GM23248 (cell line): Measurements from ENCODE around the gene GNAS. TPM values are rescaled to one million over a fixed set of nuclear protein-coding genes. Genes with fewer than 3 reads are reported as not detected.

ENCODE experiments used
- DNase-seq: peaks from one replicate; pipeline ENCODE4 v3.0.0-alpha.2; 2015
- H2AFZ ChIP-seq: fragments of 200-600 bp; sonication (generic); 2 replicates; pipeline ENCODE4 v1.6.1; 2016; ENCODE audit warnings: antibody characterized with exemption
- H3F3A ChIP-seq: fragments of 200-600 bp; sonication (generic); 2 replicates; pipeline ENCODE4 v1.6.1; 2016; ENCODE audit warnings: mild to moderate bottlenecking, antibody characterized with exemption, mixed run types; ENCODE audit not compliant: insufficient read depth
- H3K27ac ChIP-seq: fragments of 200-600 bp; sonication (generic); 2 replicates; pipeline ENCODE4 v1.5.1; 2016; ENCODE audit warnings: mild to moderate bottlenecking
- H3K27me3 ChIP-seq: fragments of 200-600 bp; sonication (generic); replicated peaks from 2 replicates; pipeline ENCODE4 v1.6.1; 2016; ENCODE audit warnings: mild to moderate bottlenecking; ENCODE audit not compliant: insufficient read depth
- H3K36me3 ChIP-seq: fragments of 200-600 bp; sonication (generic); 2 replicates; pipeline ENCODE4 v1.6.1; 2016; ENCODE audit warnings: low read depth, mild to moderate bottlenecking
- H3K4me1 ChIP-seq: fragments of 200-600 bp; sonication (generic); 2 replicates; pipeline ENCODE4 v1.6.1; 2016; ENCODE audit warnings: mild to moderate bottlenecking; ENCODE audit not compliant: insufficient read depth
- H3K4me2 ChIP-seq: fragments of 200-600 bp; sonication (generic); one replicate; pipeline ENCODE4 v1.6.1; 2016; ENCODE audit warnings: mild to moderate bottlenecking; ENCODE audit not compliant: unreplicated experiment
- H3K4me3 ChIP-seq: fragments of 200-600 bp; sonication (generic); 2 replicates; pipeline ENCODE4 v1.5.1; 2016; ENCODE audit warnings: mild to moderate bottlenecking
- H3K79me2 ChIP-seq: fragments of 200-600 bp; sonication (generic); 2 replicates; pipeline ENCODE4 v1.6.1; 2016; ENCODE audit warnings: mild to moderate bottlenecking; ENCODE audit not compliant: insufficient read depth
- H3K9ac ChIP-seq: fragments of 200-600 bp; sonication (generic); 2 replicates; pipeline ENCODE4 v1.6.1; 2016; ENCODE audit warnings: mild to moderate bottlenecking
- H3K9me2 ChIP-seq: fragments of 200-600 bp; sonication (generic); 2 replicates; pipeline ENCODE4 v1.6.1; 2016; ENCODE audit warnings: mixed run types, mild to moderate bottlenecking, moderate library complexity; ENCODE audit not compliant: insufficient read depth
- H3K9me3 ChIP-seq: fragments of 200-600 bp; sonication (generic); one replicate; pipeline ENCODE4 v1.6.1; 2017; ENCODE audit warnings: low read depth
- H4K20me1 ChIP-seq: fragments of 200-600 bp; sonication (generic); 2 replicates; pipeline ENCODE4 v1.6.0; 2016; ENCODE audit not compliant: insufficient read depth
- EZH2 ChIP-seq: fragments of 200-600 bp; sonication (generic); IDR thresholded peaks from 2 replicates; pipeline ENCODE4 v1.6.1; 2018; ENCODE audit warnings: antibody characterized with exemption, mild to moderate bottlenecking; ENCODE audit not compliant: insufficient read depth, poor library complexity, severe bottlenecking
- EZH2phosphoT487 ChIP-seq: fragments of 200-600 bp; sonication (generic); IDR thresholded peaks from 2 replicates; pipeline ENCODE4 v1.6.1; 2018; ENCODE audit warnings: antibody characterized with exemption, moderate library complexity, mild to moderate bottlenecking, low read depth; ENCODE audit not compliant: insufficient read depth
- WGBS, 2 experiments: methylation state at CpG; one replicate each; pipeline ENCODE4 v1.1.6; 2015 to 2017; ENCODE audit warnings: low lambda C conversion rate in 2 of 2, low coverage in 1 of 2; ENCODE audit errors: missing lambda C conversion rate in 2 of 2; 5-methylcytosine and 5-hydroxymethylcytosine counted together
- in situ Hi-C: fragments of 300-500 bp; cut with MboI; formaldehyde crosslinking; loops from 2 replicates; pipeline ENCODE4 v1.15.0; 2020
- polyA plus RNA-seq: library from polyadenylated mRNA; unstranded; fragments of >200 nt; fragmentation: Nextera tagmentation; extraction: Ambion mirVana; gene quantifications from 2 replicates; pipeline ENCODE4 v1.2.1, GENCODE V29; 2016
- total RNA-seq: library from RNA; depleted of rRNA; stranded (reverse); fragments of >200 nt; shearing (Covaris generic); gene quantifications from 2 replicates; pipeline ENCODE4 v1.2.3, GENCODE V29; 2014; rRNA removed

GNAS gene
- 804 and 904 TPM in 2 replicates for total RNA-seq
- 421 and 424 TPM in 2 replicates for polyA plus RNA-seq

DNA sequence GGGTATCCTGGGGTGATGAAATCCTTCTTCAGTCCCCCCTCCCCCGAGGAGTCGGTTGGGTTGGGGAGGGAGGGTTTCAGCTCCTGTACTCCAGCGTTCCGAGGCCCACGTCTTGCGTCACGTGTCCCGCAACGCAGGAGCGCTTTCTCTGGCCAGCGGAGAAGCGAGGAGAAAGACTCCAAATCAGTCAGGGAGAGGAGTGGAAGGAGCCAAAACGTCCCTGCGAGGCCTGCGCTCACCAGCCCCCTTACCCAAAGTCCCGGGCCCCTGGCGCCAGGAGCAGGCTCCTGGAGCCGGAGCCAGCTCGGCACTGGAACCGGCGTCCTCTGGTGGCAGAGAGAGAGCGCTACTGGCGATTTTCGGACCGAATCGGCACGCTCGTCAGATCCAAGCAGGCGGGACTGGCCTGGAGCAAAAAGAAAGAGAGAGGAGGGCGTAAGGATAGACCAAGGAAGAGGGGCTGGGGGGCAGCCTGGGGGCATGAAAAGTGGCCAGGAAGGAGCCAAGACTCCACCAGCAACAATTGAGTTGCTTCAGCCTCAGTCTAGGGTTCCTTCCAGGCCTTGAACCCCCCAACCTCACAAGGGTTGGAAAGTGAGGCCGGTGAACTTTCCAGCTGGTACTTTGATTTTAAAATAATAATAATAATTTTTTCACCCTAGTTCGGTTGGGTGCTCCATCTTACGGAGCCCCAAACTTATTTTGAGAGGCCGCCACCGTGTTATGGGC lies at the start of gene GNAS:
TSS of gene GNAS (plus strand) at position 174 of the 729 bp plus-strand sequence.
- peak; percentile 77 for DNase-seq
- H3K4me3 ChIP-seq = peak within 1 kb of the TSS; percentile 82
- in situ Hi-C loops = loop anchor here (25.0 kb wide), 1 partner anchor 610 kb away; no protein-coding TSS in a partner anchor
- H3K9me2 ChIP-seq = no peaks in the 10 kb centered on the region
- H2AFZ ChIP-seq = peak within 1 kb of the TSS; percentile 94
- peak within 1 kb of the TSS; percentile 76 for H3K4me2 ChIP-seq
- H3K27me3 ChIP-seq = peaks cover 18% of the 10 kb centered on the region
- H3K4me1 ChIP-seq = peaks cover 3% of the 10 kb centered on the region; the same call in 1 of the 2 replicates
- 33 to 41% methylated on average over 32 to 35 of the region's 35 CpGs for WGBS, 2 experiments
- no peaks in the 10 kb centered on the region for H3K36me3 ChIP-seq
- H3K9ac ChIP-seq = no peak within 1 kb of the TSS
- no peak for TF ChIP-seq EZH2
- no peak for TF ChIP-seq EZH2phosphoT487
- H3K9me3 ChIP-seq = no peaks in the 10 kb centered on the region
- no peak within 1 kb of the TSS for H3K27ac ChIP-seq
- no peaks in the 10 kb centered on the region for H4K20me1 ChIP-seq
- H3F3A ChIP-seq = no peaks in the 10 kb centered on the region
- H3K79me2 ChIP-seq = peaks cover 22% of the 10 kb centered on the region

DNA sequence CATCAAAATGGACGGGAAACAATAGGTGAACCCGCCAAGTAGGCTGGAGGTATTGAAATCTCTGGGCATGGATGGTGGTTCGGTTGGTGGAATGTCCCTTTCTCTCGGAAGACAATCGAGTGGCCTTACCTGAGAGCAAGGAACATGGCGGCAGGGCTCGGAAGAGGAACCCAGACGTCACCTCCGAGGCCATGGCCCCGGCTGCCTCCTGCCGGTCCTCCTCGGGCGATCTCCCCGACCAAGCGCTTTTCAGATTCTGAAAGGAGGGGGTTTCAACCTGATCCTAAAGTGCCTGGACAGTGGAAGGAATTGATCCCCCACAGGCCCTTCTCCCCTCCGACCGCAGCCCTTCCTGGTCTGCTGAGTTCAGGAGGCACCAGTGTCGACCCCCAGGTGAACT lies 49.0 kb upstream of the GNAS start:
- DNase-seq = no peak
- no peak overlapping the region for H3K27ac ChIP-seq
- 77 to 79% methylated on average over 17 to 18 of the region's 18 CpGs for WGBS, 2 experiments
- peaks cover 52% of the 10 kb centered on the region for H3K27me3 ChIP-seq
- in situ Hi-C loops = no loop called here
- no peak overlapping the region for H3K4me2 ChIP-seq
- H3K36me3 ChIP-seq = no peaks in the 10 kb centered on the region
- no peak overlapping the region for H3K4me3 ChIP-seq
- no peaks in the 10 kb centered on the region for H3F3A ChIP-seq
- H2AFZ ChIP-seq = no peak overlapping the region
- H3K9ac ChIP-seq = no peak overlapping the region
- no peaks in the 10 kb centered on the region for H3K79me2 ChIP-seq
- no peaks in the 10 kb centered on the region for H4K20me1 ChIP-seq
- TF ChIP-seq EZH2phosphoT487 = no peak
- TF ChIP-seq EZH2 = no peak
- no peaks in the 10 kb centered on the region for H3K4me1 ChIP-seq
- H3K9me2 ChIP-seq = no peaks in the 10 kb centered on the region
- H3K9me3 ChIP-seq = no peaks in the 10 kb centered on the region

DNA sequence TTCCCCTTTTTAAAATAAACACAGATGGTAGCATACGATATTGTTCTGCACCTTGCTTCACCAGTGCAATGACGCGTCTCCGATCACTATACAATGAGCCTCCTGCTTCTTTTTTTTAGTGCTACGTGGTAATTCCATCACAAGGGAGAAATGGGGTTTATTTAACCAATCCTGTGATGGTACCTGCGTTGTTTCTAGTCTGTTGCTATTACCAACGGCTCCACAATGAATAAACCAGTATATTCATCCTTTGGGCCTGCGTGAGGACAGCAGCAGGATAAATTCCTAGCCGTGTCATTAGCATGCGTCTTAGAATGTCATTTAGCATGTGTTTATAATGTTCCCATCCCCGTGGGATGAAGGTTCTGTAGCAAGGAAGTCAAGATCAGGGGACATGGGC lies 44.7 kb upstream of the GNAS start:
- Histone ChIP-seq H3K4me1 (no peaks in the 10 kb centered on the region), H3F3A (no peaks in the 10 kb centered on the region), H3K4me3 (no peak overlapping the region), H3K79me2 (no peaks in the 10 kb centered on the region), H3K27ac (no peak overlapping the region), H3K4me2 (no peak overlapping the region), H3K9me3 (no peaks in the 10 kb centered on the region), H3K27me3 (peaks cover 73% of the 10 kb centered on the region), H4K20me1 (no peaks in the 10 kb centered on the region), H2AFZ (no peak overlapping the region), H3K9me2 (no peaks in the 10 kb centered on the region), H3K36me3 (no peaks in the 10 kb centered on the region), H3K9ac (no peak overlapping the region)
- DNase-seq = no peak
- TF ChIP-seq EZH2 (no peak), EZH2phosphoT487 (no peak)
- in situ Hi-C loops = no loop called here
- WGBS, 2 experiments = 66 to 72% methylated on average over 11 of the region's 11 CpGs

DNA sequence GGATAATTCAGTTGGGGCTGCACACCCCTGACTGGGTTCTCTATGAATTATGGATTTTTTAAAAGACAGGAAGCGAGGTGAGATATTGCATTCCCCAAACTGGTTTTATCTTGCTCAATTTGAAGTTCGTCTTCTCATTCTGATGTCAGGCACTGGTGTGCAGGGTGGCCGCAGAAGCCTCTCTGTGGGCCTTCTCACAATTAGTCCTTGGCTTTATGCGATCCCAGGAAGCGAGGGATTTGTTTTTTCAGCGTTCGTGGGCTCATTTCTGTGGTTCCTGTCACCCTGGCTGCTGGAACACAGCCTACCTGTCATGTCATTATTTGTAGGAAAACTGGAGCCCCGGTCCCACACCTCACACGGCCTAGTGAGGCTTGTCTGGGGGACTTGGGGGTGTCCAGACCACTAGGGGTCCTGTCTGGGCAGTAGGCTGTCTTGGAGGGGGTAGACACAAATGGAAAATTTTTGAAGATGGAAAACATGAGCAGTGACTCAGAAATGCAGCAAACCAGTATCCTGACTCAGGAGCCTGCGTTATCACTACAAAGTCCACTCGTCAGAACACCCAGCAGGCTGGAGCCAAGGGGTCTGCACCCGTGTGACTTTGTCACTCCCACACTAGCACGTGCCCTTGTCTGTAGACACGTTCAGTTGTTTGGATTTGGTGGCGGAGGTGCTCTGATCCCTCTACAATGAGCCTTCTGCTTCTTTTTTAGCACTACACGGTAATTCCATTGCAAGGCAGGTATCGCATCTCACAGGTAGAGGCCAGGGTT lies 44.1 kb upstream of the GNAS start:
- Histone ChIP-seq H3K9me2 (no peaks in the 10 kb centered on the region), H3K9ac (no peak overlapping the region), H3K27me3 (peaks cover 68% of the 10 kb centered on the region), H3K36me3 (no peaks in the 10 kb centered on the region), H3K4me2 (no peak overlapping the region), H3K4me3 (no peak overlapping the region), H3K9me3 (no peaks in the 10 kb centered on the region), H3F3A (no peaks in the 10 kb centered on the region), H2AFZ (no peak overlapping the region), H3K4me1 (no peaks in the 10 kb centered on the region), H3K27ac (no peak overlapping the region), H3K79me2 (no peaks in the 10 kb centered on the region), H4K20me1 (no peaks in the 10 kb centered on the region)
- WGBS, 2 experiments = 51 to 52% methylated on average over 15 to 17 of the region's 17 CpGs
- in situ Hi-C loops = no loop called here
- no peak for TF ChIP-seq EZH2
- TF ChIP-seq EZH2phosphoT487 = no peak
- DNase-seq = peak; percentile 31
